Panc1 (cell line): ENCODE data around the gene OIP5.
"Not testable (repeated sequence)": the region's sequence is repeated elsewhere in the genome, so short reads cannot be mapped to it uniquely, and the experiment has no call there.

Source experiments
- POLR2AphosphoS5 ChIP-seq: IDR thresholded peaks from 2 replicates; pipeline ENCODE4 v1.6.1; 2012; ENCODE audit warnings: mild to moderate bottlenecking, low read depth, low read length, moderate library complexity
- REST ChIP-seq, 2 experiments: IDR thresholded peaks; 2 replicates each; pipeline ENCODE4 v1.6.1; 2011 to 2012; ENCODE audit warnings: low read depth in 2 of 2, control low read depth in 1 of 2, low read length in 1 of 2, mild to moderate bottlenecking in 1 of 2, moderate library complexity in 1 of 2; ENCODE audit not compliant: insufficient read depth in 1 of 2
- SIN3A ChIP-seq: IDR thresholded peaks from 2 replicates; pipeline ENCODE4 v1.6.1; 2012; ENCODE audit warnings: low read depth, mild to moderate bottlenecking, low read length, moderate library complexity, borderline replicate concordance; ENCODE audit not compliant: insufficient read depth
- TCF7L2 ChIP-seq: IDR thresholded peaks from 2 replicates; pipeline ENCODE4 v1.6.1; 2011; ENCODE audit warnings: mild to moderate bottlenecking, low read depth, low read length, inconsistent platforms
- TF ChIP-seq, protein P1 (sequence below): fragments of 450-650 bp; IDR thresholded peaks from 2 replicates; pipeline ENCODE4 v1.5.1; 2017; ENCODE audit warnings: mild to moderate bottlenecking

GRCh38 chr15:41301139-41301538, 31.3 kb downstream of the OIP5 start:
- TF ChIP-seq, protein P1, sequence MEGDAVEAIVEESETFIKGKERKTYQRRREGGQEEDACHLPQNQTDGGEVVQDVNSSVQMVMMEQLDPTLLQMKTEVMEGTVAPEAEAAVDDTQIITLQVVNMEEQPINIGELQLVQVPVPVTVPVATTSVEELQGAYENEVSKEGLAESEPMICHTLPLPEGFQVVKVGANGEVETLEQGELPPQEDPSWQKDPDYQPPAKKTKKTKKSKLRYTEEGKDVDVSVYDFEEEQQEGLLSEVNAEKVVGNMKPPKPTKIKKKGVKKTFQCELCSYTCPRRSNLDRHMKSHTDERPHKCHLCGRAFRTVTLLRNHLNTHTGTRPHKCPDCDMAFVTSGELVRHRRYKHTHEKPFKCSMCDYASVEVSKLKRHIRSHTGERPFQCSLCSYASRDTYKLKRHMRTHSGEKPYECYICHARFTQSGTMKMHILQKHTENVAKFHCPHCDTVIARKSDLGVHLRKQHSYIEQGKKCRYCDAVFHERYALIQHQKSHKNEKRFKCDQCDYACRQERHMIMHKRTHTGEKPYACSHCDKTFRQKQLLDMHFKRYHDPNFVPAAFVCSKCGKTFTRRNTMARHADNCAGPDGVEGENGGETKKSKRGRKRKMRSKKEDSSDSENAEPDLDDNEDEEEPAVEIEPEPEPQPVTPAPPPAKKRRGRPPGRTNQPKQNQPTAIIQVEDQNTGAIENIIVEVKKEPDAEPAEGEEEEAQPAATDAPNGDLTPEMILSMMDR: not testable (repeated sequence)
- TF ChIP-seq SIN3A; TCF7L2; POLR2AphosphoS5; REST (IDR thresholded peaks at IDR 0.05; ENCODE audit: insufficient read depth in 1 of 2, low read depth in 2 of 2, low read length in 1 of 2): not testable (repeated sequence)
